Measurements from ENCODE around the gene GARRE1.

The GARRE1 gene

DNA sequence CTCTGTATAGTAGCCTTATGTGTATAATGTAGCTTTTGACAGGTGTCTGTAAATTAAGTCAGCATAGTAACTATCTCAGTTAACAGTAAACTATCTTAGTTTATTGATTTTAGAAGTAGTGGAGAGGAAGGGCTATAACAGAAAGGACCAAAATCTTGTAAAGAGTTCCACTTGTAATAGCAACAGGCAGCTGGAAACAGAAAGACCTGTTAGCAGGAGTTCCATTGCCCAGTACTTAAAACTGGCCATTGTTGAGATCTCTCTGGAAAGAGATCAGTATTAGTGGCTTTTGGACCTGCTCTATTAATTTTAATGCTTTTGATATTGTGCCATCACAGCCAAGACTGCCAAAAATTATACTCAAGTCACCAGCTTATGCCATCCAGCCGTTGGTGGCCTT, 32.0 kb upstream of the GARRE1 start:
- H3K9me2 ChIP-seq (replicated peaks; ENCODE audit: insufficient read depth, low read length), result no peaks in the 10 kb centered on the region
- H3K9ac ChIP-seq (ENCODE audit: low read length), result no peak overlapping the region
- H4K20me1 ChIP-seq (ENCODE audit: insufficient read depth, low read length), result peaks cover 5% of the 10 kb centered on the region; the same call in 1 of the 2 replicates
- peaks cover 21% of the 10 kb centered on the region for H3K36me3 ChIP-seq (replicated peaks; ENCODE audit: insufficient read depth, low read length)
- H3K4me2 ChIP-seq (ENCODE audit: low read depth, low read length), result no peak overlapping the region
- peaks cover 5% of the 10 kb centered on the region; the same call in 1 of the 2 replicates for H3F3A ChIP-seq (ENCODE audit: insufficient read depth, low read length)
- TF ChIP-seq CTCF (IDR thresholded peaks at IDR 0.05; ENCODE audit: low read length) (no peak), EZH2phosphoT487 (IDR thresholded peaks at IDR 0.05; ENCODE audit: low read length) (no peak), EZH2 (optimal IDR thresholded peaks at IDR 0.05; ENCODE audit: low read depth, low read length) (no peak)
- no peak overlapping the region for H3K27ac ChIP-seq (ENCODE audit: low read length)
- H3K79me2 ChIP-seq (ENCODE audit: low read length), result peaks cover 26% of the 10 kb centered on the region
- H3K27me3 ChIP-seq (replicated peaks; ENCODE audit: insufficient read depth, low read length), result no peaks in the 10 kb centered on the region
- H3K9me3 ChIP-seq (replicated peaks; ENCODE audit: insufficient read depth, low read length), result no peaks in the 10 kb centered on the region
- H3K4me3 ChIP-seq (ENCODE audit: low read length), result no peak overlapping the region
- DNase-seq, result no peak
- H3K4me1 ChIP-seq (ENCODE audit: low read length), result no peaks in the 10 kb centered on the region
- no peak overlapping the region for H2AFZ ChIP-seq (ENCODE audit: low read length)

GRCh38 chr19:34224996-34225658, 29.2 kb upstream of the GARRE1 start:
- no peak for TF ChIP-seq CTCF (IDR thresholded peaks at IDR 0.05; ENCODE audit: low read length)
- TF ChIP-seq EZH2 (optimal IDR thresholded peaks at IDR 0.05; ENCODE audit: low read depth, low read length), result no peak
- TF ChIP-seq EZH2phosphoT487 (IDR thresholded peaks at IDR 0.05; ENCODE audit: low read length), result no peak

GRCh38 chr19:34225659-34226015, 28.7 kb upstream of the GARRE1 start:
- H3K9me3 ChIP-seq (replicated peaks; ENCODE audit: insufficient read depth, low read length), result no peaks in the 10 kb centered on the region
- H3K4me1 ChIP-seq (ENCODE audit: low read length), result no peaks in the 10 kb centered on the region
- no peak overlapping the region for H3K27ac ChIP-seq (ENCODE audit: low read length)
- no peaks in the 10 kb centered on the region for H3F3A ChIP-seq (ENCODE audit: insufficient read depth, low read length)
- H2AFZ ChIP-seq (ENCODE audit: low read length), result no peak overlapping the region
- H3K4me2 ChIP-seq (ENCODE audit: low read depth, low read length), result no peak overlapping the region
- no peak overlapping the region for H3K4me3 ChIP-seq (ENCODE audit: low read length)
- H3K9ac ChIP-seq (ENCODE audit: low read length), result no peak overlapping the region
- H4K20me1 ChIP-seq (ENCODE audit: insufficient read depth, low read length), result no peaks in the 10 kb centered on the region
- TF ChIP-seq EZH2phosphoT487 (IDR thresholded peaks at IDR 0.05; ENCODE audit: low read length) (no peak), EZH2 (optimal IDR thresholded peaks at IDR 0.05; ENCODE audit: low read depth, low read length) (no peak), CTCF (IDR thresholded peaks at IDR 0.05; ENCODE audit: low read length) (no peak)
- no peaks in the 10 kb centered on the region for H3K27me3 ChIP-seq (replicated peaks; ENCODE audit: insufficient read depth, low read length)
- H3K79me2 ChIP-seq (ENCODE audit: low read length), result peaks cover 22% of the 10 kb centered on the region
- H3K9me2 ChIP-seq (replicated peaks; ENCODE audit: insufficient read depth, low read length), result no peaks in the 10 kb centered on the region
- DNase-seq, result no peak
- H3K36me3 ChIP-seq (replicated peaks; ENCODE audit: insufficient read depth, low read length), result peaks cover 21% of the 10 kb centered on the region

More at GRCh38 chr19:34224996-34225658, 29.2 kb upstream of the GARRE1 start:
- Histone ChIP-seq H3K4me2 (ENCODE audit: low read depth, low read length) (no peak overlapping the region), H3K27ac (ENCODE audit: low read length) (no peak overlapping the region), H2AFZ (ENCODE audit: low read length) (no peak overlapping the region), H3K27me3 (replicated peaks; ENCODE audit: insufficient read depth, low read length) (no peaks in the 10 kb centered on the region), H3K9ac (ENCODE audit: low read length) (no peak overlapping the region), H3K9me3 (replicated peaks; ENCODE audit: insufficient read depth, low read length) (no peaks in the 10 kb centered on the region), H3F3A (ENCODE audit: insufficient read depth, low read length) (no peaks in the 10 kb centered on the region), H3K9me2 (replicated peaks; ENCODE audit: insufficient read depth, low read length) (no peaks in the 10 kb centered on the region), H3K4me1 (ENCODE audit: low read length) (no peaks in the 10 kb centered on the region), H3K4me3 (ENCODE audit: low read length) (no peak overlapping the region), H3K36me3 (replicated peaks; ENCODE audit: insufficient read depth, low read length) (peaks cover 21% of the 10 kb centered on the region), H4K20me1 (ENCODE audit: insufficient read depth, low read length) (no peaks in the 10 kb centered on the region), H3K79me2 (ENCODE audit: low read length) (peaks cover 26% of the 10 kb centered on the region)
- DNase-seq, result no peak

All from MM.1S (cell line).